HG02885 (cell line): ENCODE measurements around the gene MIP.
"Not testable (repeated sequence)": the region's sequence is repeated elsewhere in the genome, so short reads cannot be mapped to it uniquely, and the experiment has no call there.

Experiments used
- ATAC-seq: cut with Tn5 transposase; IDR thresholded peaks from one replicate; pipeline ENCODE4 v1.9.1; 2021; ENCODE audit warnings: mild to moderate bottlenecking; ENCODE audit not compliant: unreplicated experiment, poor library complexity

Gene MIP

GRCh38 chr12:56411781-56412639 lies 42.4 kb downstream of the MIP start:
- ATAC-seq: no peak

GRCh38 chr12:56410768-56411167 lies 43.7 kb downstream of the MIP start:
- no peak for ATAC-seq

- ATAC-seq: no peak
These were observed 45.5 kb downstream of the MIP start for GRCh38 chr12:56408799-56409417.

- not testable (repeated sequence) for ATAC-seq
These were observed 50.2 kb downstream of the MIP start for GRCh38 chr12:56404227-56404626.

- not testable (repeated sequence) for ATAC-seq
These were observed 52.8 kb downstream of the MIP start for GRCh38 chr12:56401612-56402011.

- ATAC-seq: not testable (repeated sequence)
These were observed 53.3 kb downstream of the MIP start for GRCh38 chr12:56401125-56401524.
